Measurements from ENCODE around the gene LBR. TPM values are rescaled to one million over a fixed set of nuclear protein-coding genes. Genes with fewer than 3 reads are reported as not detected.

Gene LBR
- total RNA-seq, 1 experiment from 2014 or later, result 60.9 TPM

- peaks cover 1% of the 10 kb centered on the region; the same call in 1 of the 2 replicates for H3K27me3 Mint-ChIP-seq (ENCODE audit: low read depth)
- Histone ChIP-seq H4K5ac (ENCODE audit: insufficient read length, low read depth, low read length) (no peak overlapping the region), H3K9me3 (ENCODE audit: control insufficient read depth, low read depth, low read length) (no peaks in the 10 kb centered on the region), H4K91ac (ENCODE audit: insufficient read length, low read depth, low read length) (no peak overlapping the region), H2BK12ac (ENCODE audit: insufficient read length, low read depth, low read length) (no peak overlapping the region), H3K23me2 (ENCODE audit: insufficient read length, low read depth, low read length, poor library complexity, severe bottlenecking) (no peaks in the 10 kb centered on the region), H2AK5ac (ENCODE audit: insufficient read length, low read length) (no peak overlapping the region), H3K4me2 (ENCODE audit: insufficient read depth, insufficient read length, low read length) (no peak overlapping the region), H3T11ph (ENCODE audit: low read length) (no peak overlapping the region), H2AFZ (ENCODE audit: low read length) (no peak overlapping the region), H3K23ac (ENCODE audit: insufficient read length, low read depth, low read length) (no peak overlapping the region), H3K56ac (ENCODE audit: insufficient read length, low read depth, low read length) (no peak overlapping the region), H2BK5ac (ENCODE audit: insufficient read length, low read length) (no peak overlapping the region), H3K14ac (ENCODE audit: insufficient read depth, low read length) (no peak overlapping the region), H3K18ac (ENCODE audit: insufficient read length, low read depth, low read length) (no peak overlapping the region), H3K9ac (ENCODE audit: extremely low read depth, insufficient read length, low read length) (no peak overlapping the region), H3K4me1 (ENCODE audit: insufficient read depth, low read length) (peaks cover 3% of the 10 kb centered on the region; the same call in 1 of the 2 replicates), H3K27me3 (ENCODE audit: insufficient read depth, low read length) (no peaks in the 10 kb centered on the region), H3K4ac (ENCODE audit: low read depth, low read length) (no peak overlapping the region), H3K79me2 (ENCODE audit: insufficient read depth, low read length) (no peaks in the 10 kb centered on the region), H3K79me1 (ENCODE audit: insufficient read depth, low read depth, low read length, poor library complexity, severe bottlenecking) (no peaks in the 10 kb centered on the region), H3K27ac (ENCODE audit: insufficient read length, low read depth, low read length) (no peak overlapping the region), H2BK15ac (ENCODE audit: low read depth, low read length) (no peak overlapping the region), H2BK120ac (ENCODE audit: low read depth, low read length, poor library complexity, severe bottlenecking) (no peak overlapping the region), H2BK20ac (ENCODE audit: low read depth, low read length, poor library complexity, severe bottlenecking) (no peak overlapping the region), H4K20me1 (ENCODE audit: control insufficient read depth, insufficient read depth, insufficient read length) (no peaks in the 10 kb centered on the region), H4K8ac (replicated peaks; ENCODE audit: insufficient read length, low read depth, low read length) (no peak overlapping the region)
- no peaks in the 10 kb centered on the region for H3K9me3 Mint-ChIP-seq
- H3K4me3 Mint-ChIP-seq, result no peak overlapping the region
- DNase-seq, result no peak
- no peak overlapping the region; a peak in 1 of 7 replicates for H3K27ac Mint-ChIP-seq
- no CpG with 5 or more reads among the region's 9 CpGs for WGBS (ENCODE audit: extremely low coverage, insufficient read length, low lambda C conversion rate)
- TF ChIP-seq CTCF (conservative IDR thresholded peaks at IDR 0.05), result peak; percentile 35; the same call in 1 of the 3 replicates
- H3K36me3 Mint-ChIP-seq (ENCODE audit: insufficient read depth in 1 of 3, low read depth in 3 of 3), result no peaks in the 10 kb centered on the region
- H3K4me1 Mint-ChIP-seq, result peaks cover 12 to 20% of the 10 kb centered on the region in 2 experiments
Measured at GRCh38 chr1:225441314-225442122, 13.7 kb upstream of the LBR start.
